Activated naive CD8-positive, alpha-beta T cell treated with anti-CD3 and anti-CD28 coated beads, Interleukin-2, amount 10 ng/mL, durations not matched to agents 7 days and 5 days (primary cell): ENCODE measurements around the gene COL11A1. TPM values are rescaled to one million over a fixed set of nuclear protein-coding genes. Genes with fewer than 3 reads are reported as not detected.
"Not testable (repeated sequence)": the region's sequence is repeated elsewhere in the genome, so short reads cannot be mapped to it uniquely, and the experiment has no call there.

Experiments used
- ATAC-seq: fragments of 150-1000 bp; cut with Tn5 transposase; one replicate; pipeline ENCODE4 v1.10.0; 2021; ENCODE audit warnings: low read depth, moderate library complexity
- POLR2A ChIA-PET: fragments of 350-600 bp; sonication (Branson Sonifier 250); formaldehyde crosslinking; loops from one replicate; lab custom pipeline; 2021; ENCODE audit warnings: antibody characterized with exemption; lab: Charles Lee
- DNase-seq: peaks from one replicate; pipeline ENCODE4 v3.0.0; 2021
- H3K27ac Mint-ChIP-seq: one replicate; pipeline ENCODE4 v1.8.0; 2022; ENCODE audit warnings: mild to moderate bottlenecking, mixed read lengths
- H3K27me3 Mint-ChIP-seq: one replicate; pipeline ENCODE4 v1.8.0; 2022; ENCODE audit warnings: mild to moderate bottlenecking, moderate library complexity, mixed read lengths
- H3K36me3 Mint-ChIP-seq: one replicate; pipeline ENCODE4 v1.8.0; 2021; ENCODE audit warnings: mild to moderate bottlenecking, mixed read lengths
- H3K4me1 Mint-ChIP-seq: one replicate; pipeline ENCODE4 v1.8.0; 2021; ENCODE audit warnings: mixed read lengths
- H3K4me3 Mint-ChIP-seq: one replicate; pipeline ENCODE4 v1.8.0; 2022; ENCODE audit warnings: mild to moderate bottlenecking, moderate library complexity, mixed read lengths
- H3K9me3 Mint-ChIP-seq: one replicate; pipeline ENCODE4 v1.8.0; 2021; ENCODE audit warnings: mixed read lengths
- total RNA-seq, 2 experiments: library from RNA; stranded (reverse); gene quantifications; one replicate each; pipeline ENCODE4 v1.2.3, GENCODE V29; 2021

The COL11A1 gene
- total RNA-seq, 2 experiments from 2014 or later, result not detected

DNA sequence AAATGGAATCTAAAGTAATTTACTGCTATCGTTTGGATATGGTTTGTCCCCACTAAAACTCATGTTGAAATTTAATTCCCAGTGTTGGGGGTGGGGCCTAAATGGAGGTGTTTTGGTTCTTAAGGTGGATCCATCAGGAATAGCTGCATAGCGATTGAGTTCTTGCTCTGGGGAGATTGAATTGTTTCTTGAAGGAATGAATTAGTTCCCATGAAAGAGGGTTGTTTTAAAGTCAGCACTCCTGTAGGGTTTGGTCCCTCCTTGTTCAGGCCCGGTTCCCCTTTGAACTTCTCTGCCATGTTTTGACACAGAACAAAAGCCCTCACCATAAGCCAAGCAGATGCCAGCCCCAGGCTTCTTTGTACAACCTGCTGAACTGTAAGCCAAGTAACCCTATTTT lies 170.9 kb downstream of the COL11A1 start:
- POLR2A ChIA-PET, result no interaction called here

DNA sequence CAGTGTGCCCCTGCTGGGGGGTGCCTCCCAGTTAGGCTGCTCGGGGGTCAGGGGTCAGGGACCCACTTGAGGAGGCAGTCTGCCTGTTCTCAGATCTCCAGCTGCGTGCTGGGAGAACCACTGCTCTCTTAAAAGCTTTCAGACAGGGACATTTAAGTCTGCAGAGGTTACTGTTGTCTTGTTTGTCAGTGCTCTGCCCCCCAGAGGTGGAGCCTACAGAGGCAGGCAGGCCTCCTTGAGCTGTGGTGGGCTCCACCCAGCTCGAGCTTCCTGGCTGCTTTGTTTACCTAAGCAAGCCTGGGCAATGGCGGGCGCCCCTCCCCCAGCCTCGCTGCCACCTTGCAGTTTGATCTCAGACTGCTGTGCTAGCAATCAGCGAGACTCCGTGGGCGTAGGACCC lies 175.0 kb downstream of the COL11A1 start:
- ATAC-seq, H3K9me3 Mint-ChIP-seq, POLR2A ChIA-PET: not testable (repeated sequence)

More for the DNA sequence above, 170.9 kb downstream of the COL11A1 start:
- Mint-ChIP-seq H3K4me3 (no peak overlapping the region), H3K4me1 (no peaks in the 10 kb centered on the region), H3K27ac (no peak overlapping the region), H3K36me3 (no peaks in the 10 kb centered on the region), H3K27me3 (no peaks in the 10 kb centered on the region), H3K9me3 (peaks cover 2% of the 10 kb centered on the region)
- DNase-seq, result no peak
- ATAC-seq, result no peak

DNA sequence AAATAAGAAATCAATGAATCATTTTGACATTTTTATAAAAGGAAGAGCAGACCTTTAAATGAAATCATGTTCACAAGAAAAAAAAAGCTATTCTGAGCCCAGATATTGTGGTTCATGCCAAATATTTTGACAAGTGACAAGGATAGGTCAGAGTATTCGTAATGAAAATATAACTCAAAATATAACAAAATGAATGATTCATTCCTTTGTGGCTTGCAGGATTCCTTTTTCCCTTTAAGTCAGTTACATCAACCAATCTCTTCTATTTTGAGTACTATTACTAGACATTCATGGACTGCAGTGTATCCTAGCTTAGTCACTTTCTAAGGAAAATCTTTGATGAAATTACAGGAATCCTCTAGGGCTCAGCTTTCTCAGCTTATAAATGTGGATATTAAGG lies 188.7 kb downstream of the COL11A1 start:
- Mint-ChIP-seq H3K27ac (no peak overlapping the region), H3K9me3 (no peaks in the 10 kb centered on the region), H3K4me3 (no peak overlapping the region), H3K27me3 (no peaks in the 10 kb centered on the region), H3K36me3 (no peaks in the 10 kb centered on the region), H3K4me1 (no peaks in the 10 kb centered on the region)
- no peak for DNase-seq
- POLR2A ChIA-PET, result no interaction called here
- no peak for ATAC-seq

More for the DNA sequence above, 175.0 kb downstream of the COL11A1 start:
- H3K27ac Mint-ChIP-seq, H3K4me3 Mint-ChIP-seq, H3K4me1 Mint-ChIP-seq, H3K27me3 Mint-ChIP-seq, DNase-seq, H3K36me3 Mint-ChIP-seq: not testable (repeated sequence)

GRCh38 chr1:102901996-102902395 lies 206.3 kb downstream of the COL11A1 start:
- DNase-seq, result no peak
- no peak overlapping the region for H3K27ac Mint-ChIP-seq
- H3K9me3 Mint-ChIP-seq, result no peaks in the 10 kb centered on the region
- no peaks in the 10 kb centered on the region for H3K36me3 Mint-ChIP-seq
- POLR2A ChIA-PET, result no interaction called here
- H3K27me3 Mint-ChIP-seq, result no peaks in the 10 kb centered on the region
- ATAC-seq, result no peak
- H3K4me1 Mint-ChIP-seq, result no peaks in the 10 kb centered on the region
- no peak overlapping the region for H3K4me3 Mint-ChIP-seq

DNA sequence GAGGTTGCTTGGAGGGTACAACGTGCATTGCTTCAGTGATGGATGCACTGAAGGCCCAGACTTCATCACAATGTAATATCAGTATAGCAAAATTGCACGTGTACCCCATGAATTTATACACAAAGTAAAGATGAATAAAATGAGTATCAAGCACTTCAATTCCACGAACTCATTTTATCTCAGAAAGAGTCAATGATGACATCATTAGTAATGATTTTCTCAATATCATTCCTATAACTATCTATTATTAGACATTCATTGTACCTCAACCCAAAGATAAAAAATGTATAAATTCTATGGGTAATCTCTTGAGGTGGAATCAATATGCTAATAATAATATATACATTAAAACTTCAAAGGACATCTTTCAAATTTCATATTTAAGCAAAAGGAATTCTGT lies 208.4 kb downstream of the COL11A1 start:
- Mint-ChIP-seq H3K27me3 (no peaks in the 10 kb centered on the region), H3K4me3 (no peak overlapping the region), H3K9me3 (no peaks in the 10 kb centered on the region), H3K4me1 (no peaks in the 10 kb centered on the region), H3K36me3 (no peaks in the 10 kb centered on the region), H3K27ac (no peak overlapping the region)
- DNase-seq (no peak), ATAC-seq (no peak)
- POLR2A ChIA-PET, result no interaction called here

DNA sequence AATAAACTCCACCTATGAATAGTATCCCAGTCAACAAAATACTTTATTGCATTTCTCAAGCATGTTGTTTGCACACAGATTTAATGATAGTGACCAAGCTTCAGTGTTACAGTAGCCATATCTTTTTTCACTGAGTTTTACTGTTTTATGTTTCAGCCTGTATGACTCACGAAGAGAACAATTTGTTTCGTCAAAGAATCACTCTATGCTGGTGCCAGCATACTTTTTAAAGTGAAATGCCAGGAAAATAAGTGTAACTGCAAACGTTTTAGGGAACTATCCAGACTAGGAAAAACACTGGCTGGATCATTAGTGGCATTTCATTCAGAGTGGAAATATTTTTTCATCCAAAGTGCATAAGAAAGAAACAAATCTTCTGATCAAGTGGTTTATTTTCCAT lies 210.8 kb downstream of the COL11A1 start:
- H3K4me3 Mint-ChIP-seq, result no peak overlapping the region
- no peak for ATAC-seq
- POLR2A ChIA-PET, result no interaction called here
- no peak for DNase-seq
- H3K36me3 Mint-ChIP-seq, result no peaks in the 10 kb centered on the region
- H3K27ac Mint-ChIP-seq, result no peak overlapping the region
- H3K4me1 Mint-ChIP-seq, result no peaks in the 10 kb centered on the region
- no peaks in the 10 kb centered on the region for H3K27me3 Mint-ChIP-seq
- H3K9me3 Mint-ChIP-seq, result no peaks in the 10 kb centered on the region

GRCh38 chr1:102896771-102897170 lies 211.6 kb downstream of the COL11A1 start:
- no peak overlapping the region for H3K4me3 Mint-ChIP-seq
- ATAC-seq, result no peak
- H3K36me3 Mint-ChIP-seq, result no peaks in the 10 kb centered on the region
- H3K4me1 Mint-ChIP-seq, result no peaks in the 10 kb centered on the region
- POLR2A ChIA-PET, result no interaction called here
- no peaks in the 10 kb centered on the region for H3K27me3 Mint-ChIP-seq
- H3K9me3 Mint-ChIP-seq, result no peaks in the 10 kb centered on the region
- H3K27ac Mint-ChIP-seq, result no peak overlapping the region
- DNase-seq, result no peak

GRCh38 chr1:102896286-102896685 lies 212.0 kb downstream of the COL11A1 start:
- no peaks in the 10 kb centered on the region for H3K36me3 Mint-ChIP-seq
- H3K4me1 Mint-ChIP-seq, result no peaks in the 10 kb centered on the region
- POLR2A ChIA-PET, result no interaction called here
- no peaks in the 10 kb centered on the region for H3K9me3 Mint-ChIP-seq
- no peak overlapping the region for H3K27ac Mint-ChIP-seq
- ATAC-seq (no peak), DNase-seq (no peak)
- no peak overlapping the region for H3K4me3 Mint-ChIP-seq
- H3K27me3 Mint-ChIP-seq, result no peaks in the 10 kb centered on the region

GRCh38 chr1:102891868-102892625 lies 216.3 kb downstream of the COL11A1 start:
- Mint-ChIP-seq H3K27me3 (no peaks in the 10 kb centered on the region), H3K36me3 (no peaks in the 10 kb centered on the region), H3K27ac (no peak overlapping the region), H3K4me3 (no peak overlapping the region), H3K9me3 (no peaks in the 10 kb centered on the region), H3K4me1 (no peaks in the 10 kb centered on the region)
- POLR2A ChIA-PET, result no interaction called here
- DNase-seq (no peak), ATAC-seq (no peak)

GRCh38 chr1:102886638-102887037 lies 221.7 kb downstream of the COL11A1 start:
- H3K27ac Mint-ChIP-seq, result no peak overlapping the region
- H3K27me3 Mint-ChIP-seq, result no peaks in the 10 kb centered on the region
- no peaks in the 10 kb centered on the region for H3K9me3 Mint-ChIP-seq
- no peak for ATAC-seq
- DNase-seq, result no peak
- POLR2A ChIA-PET, result no interaction called here
- no peaks in the 10 kb centered on the region for H3K4me1 Mint-ChIP-seq
- no peaks in the 10 kb centered on the region for H3K36me3 Mint-ChIP-seq
- H3K4me3 Mint-ChIP-seq, result no peak overlapping the region

GRCh38 chr1:102884238-102884637 lies 224.1 kb downstream of the COL11A1 start:
- no peak overlapping the region for H3K27ac Mint-ChIP-seq
- no peak for ATAC-seq
- H3K4me3 Mint-ChIP-seq, result no peak overlapping the region
- H3K4me1 Mint-ChIP-seq, result no peaks in the 10 kb centered on the region
- DNase-seq, result no peak
- POLR2A ChIA-PET, result no interaction called here
- H3K27me3 Mint-ChIP-seq, result no peaks in the 10 kb centered on the region
- H3K9me3 Mint-ChIP-seq, result no peaks in the 10 kb centered on the region
- H3K36me3 Mint-ChIP-seq, result no peaks in the 10 kb centered on the region

DNA sequence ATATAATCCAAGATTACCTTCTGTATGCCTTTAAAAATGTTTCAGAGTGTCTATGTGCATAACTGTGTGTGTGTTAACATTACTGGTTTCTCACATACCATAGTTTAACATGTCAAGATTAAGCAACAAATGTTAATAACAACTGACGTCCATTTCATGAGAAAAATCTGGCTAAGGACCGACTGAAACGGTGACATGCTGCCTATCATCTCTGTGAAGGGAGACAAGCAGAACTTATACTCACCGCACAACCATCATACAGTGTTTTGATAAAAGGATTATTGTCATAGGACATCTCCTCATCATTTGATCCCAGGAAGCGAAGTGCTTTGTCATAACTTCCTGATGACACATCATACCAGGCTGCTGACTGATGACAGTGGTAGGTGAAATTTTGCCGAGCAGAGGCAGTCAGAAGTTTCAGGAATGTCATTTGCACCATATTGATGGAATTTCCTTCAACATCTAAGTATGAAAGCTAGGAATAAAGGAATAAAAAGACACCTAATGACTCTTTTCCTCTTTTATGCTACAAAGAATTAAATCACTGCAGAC lies 228.8 kb downstream of the COL11A1 start:
- no peaks in the 10 kb centered on the region for H3K36me3 Mint-ChIP-seq
- no peak overlapping the region for H3K27ac Mint-ChIP-seq
- no peaks in the 10 kb centered on the region for H3K27me3 Mint-ChIP-seq
- H3K9me3 Mint-ChIP-seq, result no peaks in the 10 kb centered on the region
- H3K4me3 Mint-ChIP-seq, result no peak overlapping the region
- ATAC-seq (no peak), DNase-seq (no peak)
- POLR2A ChIA-PET, result no interaction called here
- no peaks in the 10 kb centered on the region for H3K4me1 Mint-ChIP-seq

DNA sequence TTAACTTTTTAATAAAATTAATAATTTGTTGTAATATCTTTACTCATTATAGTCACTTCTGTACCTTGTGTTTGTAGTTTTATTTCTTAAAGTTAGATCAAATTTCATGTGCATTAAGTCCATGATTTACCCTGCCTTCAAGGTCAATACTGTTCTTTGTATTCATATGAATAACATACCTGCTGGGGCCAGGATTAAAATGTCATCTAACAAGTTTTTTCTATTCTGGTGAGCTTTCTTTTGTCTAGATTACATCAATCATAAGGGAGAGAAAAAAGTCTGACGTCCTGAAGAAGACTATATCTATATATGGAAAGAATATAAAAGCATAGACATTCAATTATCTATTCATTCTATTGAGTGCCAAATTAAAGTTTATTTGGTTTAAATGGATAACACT lies 232.6 kb downstream of the COL11A1 start:
- no peaks in the 10 kb centered on the region for H3K27me3 Mint-ChIP-seq
- no peaks in the 10 kb centered on the region for H3K36me3 Mint-ChIP-seq
- no peaks in the 10 kb centered on the region for H3K9me3 Mint-ChIP-seq
- H3K27ac Mint-ChIP-seq, result no peak overlapping the region
- no peak overlapping the region for H3K4me3 Mint-ChIP-seq
- DNase-seq (no peak), ATAC-seq (no peak)
- POLR2A ChIA-PET, result no interaction called here
- H3K4me1 Mint-ChIP-seq, result no peaks in the 10 kb centered on the region

DNA sequence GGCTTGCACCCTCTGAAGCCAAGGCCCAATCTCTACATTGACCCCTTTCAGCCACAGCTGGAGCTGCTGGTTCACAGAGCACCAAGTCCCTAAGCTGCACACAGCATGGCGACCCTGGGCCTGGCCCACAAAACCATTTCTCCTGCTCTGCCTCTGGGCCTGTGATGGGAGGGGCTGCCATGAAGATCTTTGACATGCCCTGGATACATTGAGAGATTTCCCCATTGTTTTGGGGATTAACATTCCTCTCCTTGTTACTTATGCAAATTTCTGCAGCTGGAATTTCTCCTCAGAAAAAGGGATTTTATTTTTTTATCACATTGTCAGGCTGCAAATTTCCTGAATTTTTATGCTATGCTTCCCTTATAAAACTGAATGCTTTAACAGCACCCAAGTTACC lies 235.8 kb downstream of the COL11A1 start:
- Mint-ChIP-seq H3K4me1 (no peaks in the 10 kb centered on the region), H3K9me3 (no peaks in the 10 kb centered on the region), H3K36me3 (no peaks in the 10 kb centered on the region), H3K27me3 (no peaks in the 10 kb centered on the region), H3K27ac (no peak overlapping the region), H3K4me3 (no peak overlapping the region)
- ATAC-seq, result no peak
- POLR2A ChIA-PET, result no interaction called here
- no peak for DNase-seq
